HL-60 (cell line): ENCODE results near the gene INVS.

Experiments used
- TF ChIP-seq, protein P1 (sequence below): IDR thresholded peaks from one replicate; pipeline ENCODE4 v1.5.1; 2011; ENCODE audit warnings: low read length, control low read depth, inconsistent platforms; ENCODE audit not compliant: insufficient read depth
- TF ChIP-seq, protein P2 (sequence below): IDR thresholded peaks from 2 replicates; pipeline ENCODE4 v1.6.1; 2012; ENCODE audit warnings: low read depth; ENCODE audit not compliant: insufficient replicate concordance

DNA sequence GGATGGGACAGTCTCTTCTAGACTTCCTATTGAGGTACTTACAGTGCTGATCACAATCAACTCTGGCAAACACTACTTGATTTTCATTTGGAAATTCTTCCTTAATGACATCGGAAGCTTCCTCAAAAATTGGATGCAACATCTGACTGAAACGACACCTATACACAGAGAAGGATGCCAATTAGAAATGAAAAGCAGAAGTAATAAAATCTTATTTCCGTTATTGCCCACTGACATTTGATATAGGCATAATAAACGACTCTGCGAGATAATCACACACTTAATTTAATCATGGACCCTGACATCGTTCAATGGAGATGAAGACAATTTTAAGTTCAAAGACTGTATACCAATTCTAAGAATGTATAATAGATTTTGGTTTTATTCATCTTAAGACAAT, 46.7 kb upstream of the INVS start:
- TF ChIP-seq, protein P1, sequence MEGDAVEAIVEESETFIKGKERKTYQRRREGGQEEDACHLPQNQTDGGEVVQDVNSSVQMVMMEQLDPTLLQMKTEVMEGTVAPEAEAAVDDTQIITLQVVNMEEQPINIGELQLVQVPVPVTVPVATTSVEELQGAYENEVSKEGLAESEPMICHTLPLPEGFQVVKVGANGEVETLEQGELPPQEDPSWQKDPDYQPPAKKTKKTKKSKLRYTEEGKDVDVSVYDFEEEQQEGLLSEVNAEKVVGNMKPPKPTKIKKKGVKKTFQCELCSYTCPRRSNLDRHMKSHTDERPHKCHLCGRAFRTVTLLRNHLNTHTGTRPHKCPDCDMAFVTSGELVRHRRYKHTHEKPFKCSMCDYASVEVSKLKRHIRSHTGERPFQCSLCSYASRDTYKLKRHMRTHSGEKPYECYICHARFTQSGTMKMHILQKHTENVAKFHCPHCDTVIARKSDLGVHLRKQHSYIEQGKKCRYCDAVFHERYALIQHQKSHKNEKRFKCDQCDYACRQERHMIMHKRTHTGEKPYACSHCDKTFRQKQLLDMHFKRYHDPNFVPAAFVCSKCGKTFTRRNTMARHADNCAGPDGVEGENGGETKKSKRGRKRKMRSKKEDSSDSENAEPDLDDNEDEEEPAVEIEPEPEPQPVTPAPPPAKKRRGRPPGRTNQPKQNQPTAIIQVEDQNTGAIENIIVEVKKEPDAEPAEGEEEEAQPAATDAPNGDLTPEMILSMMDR, result no peak
- TF ChIP-seq, protein P2, sequence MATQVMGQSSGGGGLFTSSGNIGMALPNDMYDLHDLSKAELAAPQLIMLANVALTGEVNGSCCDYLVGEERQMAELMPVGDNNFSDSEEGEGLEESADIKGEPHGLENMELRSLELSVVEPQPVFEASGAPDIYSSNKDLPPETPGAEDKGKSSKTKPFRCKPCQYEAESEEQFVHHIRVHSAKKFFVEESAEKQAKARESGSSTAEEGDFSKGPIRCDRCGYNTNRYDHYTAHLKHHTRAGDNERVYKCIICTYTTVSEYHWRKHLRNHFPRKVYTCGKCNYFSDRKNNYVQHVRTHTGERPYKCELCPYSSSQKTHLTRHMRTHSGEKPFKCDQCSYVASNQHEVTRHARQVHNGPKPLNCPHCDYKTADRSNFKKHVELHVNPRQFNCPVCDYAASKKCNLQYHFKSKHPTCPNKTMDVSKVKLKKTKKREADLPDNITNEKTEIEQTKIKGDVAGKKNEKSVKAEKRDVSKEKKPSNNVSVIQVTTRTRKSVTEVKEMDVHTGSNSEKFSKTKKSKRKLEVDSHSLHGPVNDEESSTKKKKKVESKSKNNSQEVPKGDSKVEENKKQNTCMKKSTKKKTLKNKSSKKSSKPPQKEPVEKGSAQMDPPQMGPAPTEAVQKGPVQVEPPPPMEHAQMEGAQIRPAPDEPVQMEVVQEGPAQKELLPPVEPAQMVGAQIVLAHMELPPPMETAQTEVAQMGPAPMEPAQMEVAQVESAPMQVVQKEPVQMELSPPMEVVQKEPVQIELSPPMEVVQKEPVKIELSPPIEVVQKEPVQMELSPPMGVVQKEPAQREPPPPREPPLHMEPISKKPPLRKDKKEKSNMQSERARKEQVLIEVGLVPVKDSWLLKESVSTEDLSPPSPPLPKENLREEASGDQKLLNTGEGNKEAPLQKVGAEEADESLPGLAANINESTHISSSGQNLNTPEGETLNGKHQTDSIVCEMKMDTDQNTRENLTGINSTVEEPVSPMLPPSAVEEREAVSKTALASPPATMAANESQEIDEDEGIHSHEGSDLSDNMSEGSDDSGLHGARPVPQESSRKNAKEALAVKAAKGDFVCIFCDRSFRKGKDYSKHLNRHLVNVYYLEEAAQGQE, result no peak
